ENCODE data around the gene CPT1C.

Gene CPT1C

DNA sequence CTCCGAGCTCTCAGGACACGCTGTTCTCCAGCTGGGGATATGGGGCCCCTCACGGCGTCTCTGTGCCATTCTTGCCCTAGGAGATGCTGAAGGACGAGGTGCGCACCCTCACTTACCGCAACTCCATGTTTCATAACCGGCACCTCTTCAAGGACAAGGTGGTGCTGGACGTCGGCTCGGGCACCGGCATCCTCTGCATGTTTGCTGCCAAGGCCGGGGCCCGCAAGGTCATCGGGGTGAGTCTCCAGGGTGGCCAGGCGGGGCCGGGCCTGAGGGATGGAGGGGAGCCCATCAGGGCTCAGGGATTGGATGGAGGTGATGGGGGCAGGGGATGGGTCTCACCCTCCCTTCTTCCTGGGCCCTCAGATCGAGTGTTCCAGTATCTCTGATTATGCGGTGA, 9.1 kb upstream of the CPT1C start:
- DNase-seq (ENCODE audit: low read depth, low spot score), result no peak

- no peak for DNase-seq (ENCODE audit: low read depth, low spot score)
Observed at GRCh38 chr19:49682274-49682673, 8.6 kb upstream of the CPT1C start.

GRCh38 chr19:49683814-49684250, 7.1 kb upstream of the CPT1C start:
- DNase-seq (ENCODE audit: low read depth, low spot score), result no peak

- no peak for DNase-seq (ENCODE audit: low read depth, low spot score)
Observed at GRCh38 chr19:49684251-49684982, 6.5 kb upstream of the CPT1C start.

DNA sequence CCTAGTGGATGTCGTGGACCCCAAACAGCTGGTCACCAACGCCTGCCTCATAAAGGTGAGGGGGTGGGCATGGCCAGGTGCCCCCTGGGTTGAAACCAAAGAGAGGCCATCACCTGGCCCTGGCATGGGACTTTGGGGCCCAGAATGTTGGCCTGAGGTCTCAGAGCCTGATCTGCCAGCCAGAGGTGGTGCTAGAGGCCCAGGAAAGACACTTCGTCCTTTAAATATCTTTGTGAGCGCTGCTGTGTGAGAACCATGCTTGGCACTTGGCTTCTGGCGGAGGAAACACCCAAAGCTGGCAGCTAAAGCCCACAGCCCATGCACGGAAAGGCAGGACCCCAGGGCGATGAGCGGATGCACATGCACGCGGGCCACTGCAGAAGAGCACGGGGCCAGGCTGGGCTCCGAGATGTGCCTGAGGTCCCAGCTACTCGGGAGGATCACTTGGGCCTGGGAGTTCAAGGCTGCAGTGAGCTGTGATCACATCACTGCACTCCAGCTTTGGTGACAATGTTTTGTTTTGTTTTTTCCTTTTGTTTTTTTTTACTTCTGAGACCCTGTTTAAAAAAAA, 5.8 kb upstream of the CPT1C start:
- DNase-seq (ENCODE audit: low read depth, low spot score), result no peak

DNA sequence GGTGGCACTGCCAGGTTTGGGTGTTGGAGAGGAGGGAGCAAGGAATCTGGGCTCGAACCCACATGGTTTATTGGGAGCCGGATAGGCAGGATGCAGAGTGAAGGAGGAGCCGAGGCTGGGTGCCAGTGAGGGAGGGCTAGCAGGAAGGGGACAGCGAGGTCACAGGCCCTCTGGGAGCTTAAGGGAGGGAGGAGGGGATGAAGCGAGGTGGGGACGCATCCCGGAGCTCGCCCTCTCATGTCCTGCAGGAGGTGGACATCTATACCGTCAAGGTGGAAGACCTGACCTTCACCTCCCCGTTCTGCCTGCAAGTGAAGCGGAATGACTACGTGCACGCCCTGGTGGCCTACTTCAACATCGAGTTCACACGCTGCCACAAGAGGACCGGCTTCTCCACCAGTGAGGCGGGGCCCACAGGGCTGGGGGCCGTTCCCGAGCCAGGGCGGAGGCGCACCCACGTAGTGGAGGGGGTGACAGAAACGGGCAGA, 5.0 kb upstream of the CPT1C start:
- no peak for DNase-seq (ENCODE audit: low read depth, low spot score)

- DNase-seq (ENCODE audit: low read depth, low spot score), result no peak
Observed at GRCh38 chr19:49686503-49687088, 4.3 kb upstream of the CPT1C start.

DNA sequence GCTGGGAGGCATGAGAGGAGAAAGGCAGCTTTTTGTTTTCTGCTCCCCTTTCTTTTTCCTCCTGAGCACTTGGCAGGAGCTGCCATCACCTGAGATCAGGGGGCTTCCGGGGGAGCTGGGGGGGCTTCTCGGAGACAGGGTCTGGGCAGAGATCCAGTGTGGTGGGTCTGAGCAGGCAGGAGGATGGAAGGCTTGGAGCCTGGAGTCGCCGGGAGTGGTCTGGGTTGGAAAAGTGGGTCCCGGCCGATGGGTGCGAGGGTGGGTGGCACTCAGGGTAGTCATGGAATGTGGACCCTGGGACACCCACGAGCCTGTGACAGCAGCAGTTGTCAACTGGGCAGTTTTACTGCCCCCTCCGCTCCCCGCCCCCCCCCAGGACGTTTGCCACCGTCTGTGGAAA, 3.8 kb upstream of the CPT1C start:
- no peak for DNase-seq (ENCODE audit: low read depth, low spot score)

DNA sequence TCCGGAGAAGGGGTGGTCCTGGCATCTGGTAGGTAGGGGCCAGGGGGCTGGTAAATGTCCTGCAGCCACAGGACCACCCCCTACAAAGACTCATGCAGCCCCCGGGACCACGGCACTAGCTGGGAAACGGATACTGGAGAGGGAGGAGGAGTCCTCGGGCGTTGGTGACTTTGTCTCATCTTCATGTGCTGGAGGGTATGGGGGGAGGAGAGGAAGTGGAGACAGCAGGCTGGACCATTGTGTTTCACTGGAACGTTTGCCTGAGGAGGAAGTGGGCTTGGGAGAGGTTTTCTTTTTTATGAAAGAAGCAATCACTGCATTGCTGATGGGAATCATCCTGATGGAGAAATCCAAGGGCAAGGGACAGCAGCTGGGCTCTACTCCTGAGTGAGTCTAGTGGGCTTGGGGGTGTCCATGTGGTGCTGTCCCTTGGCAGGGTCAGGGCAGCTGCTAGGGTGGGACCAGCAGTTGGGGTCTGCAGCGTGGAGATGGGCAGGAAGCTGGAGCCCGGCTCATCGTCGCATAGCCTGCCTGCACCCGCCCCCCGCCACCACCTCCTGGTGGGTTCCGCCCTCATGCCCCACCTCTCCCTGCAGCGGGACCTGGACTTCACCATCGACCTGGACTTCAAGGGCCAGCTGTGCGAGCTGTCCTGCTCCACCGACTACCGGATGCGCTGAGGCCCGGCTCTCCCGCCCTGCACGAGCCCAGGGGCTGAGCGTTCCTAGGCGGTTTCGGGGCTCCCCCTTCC, 3.2 kb upstream of the CPT1C start:
- DNase-seq (ENCODE audit: low read depth, low spot score), result no peak

GRCh38 chr19:49688531-49689132, 2.3 kb upstream of the CPT1C start:
- DNase-seq (ENCODE audit: low read depth, low spot score), result no peak

DNA sequence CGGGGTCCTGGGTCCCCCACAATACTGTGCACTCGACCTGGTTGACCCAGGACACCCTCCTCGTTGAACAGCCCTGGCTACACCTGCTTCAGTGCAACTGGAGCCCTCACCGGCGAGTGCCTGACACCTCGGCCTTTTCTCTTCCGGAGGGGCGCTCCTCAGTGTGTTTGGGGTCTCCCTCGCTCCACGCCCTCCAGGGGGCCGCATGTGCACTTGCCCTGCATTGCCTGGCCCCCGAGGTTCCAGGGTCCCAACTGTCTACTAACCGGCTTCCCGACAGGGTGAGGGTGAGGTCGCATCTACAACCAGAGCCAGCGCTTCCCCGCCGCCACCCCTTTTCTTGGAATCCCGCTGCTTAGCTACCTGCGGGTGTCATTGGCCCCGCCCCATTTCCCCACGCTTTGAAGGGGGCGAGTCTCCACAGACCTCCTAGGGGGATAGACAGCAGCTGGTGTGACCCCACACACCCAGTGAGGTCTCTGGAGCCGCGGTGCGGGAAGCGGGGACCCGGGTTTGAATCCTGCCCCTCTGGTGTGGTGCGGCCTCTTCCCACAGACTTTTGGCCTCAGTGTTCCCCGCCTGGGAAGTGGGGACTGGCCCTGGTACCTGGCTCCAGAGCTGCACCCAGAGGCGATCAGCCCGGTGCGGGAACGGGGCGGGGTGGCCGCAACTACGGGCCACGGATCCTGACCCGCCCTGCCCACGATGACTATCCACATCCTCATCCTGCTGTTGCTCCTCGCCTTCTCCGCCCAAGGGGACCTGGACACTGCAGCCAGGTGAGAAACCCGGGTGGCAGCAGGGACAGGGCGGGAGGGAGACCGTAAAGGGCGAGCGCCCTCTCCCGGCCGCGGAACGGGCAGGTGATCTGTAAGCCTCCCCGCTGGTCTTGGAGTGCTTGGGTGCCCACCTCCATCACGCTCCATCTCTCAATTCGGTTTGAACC, 1.5 kb upstream of the CPT1C start, which contains the start of gene ADM5:
Gene ADM5, plus strand, starts transcription at position 462 of the 946 bp plus-strand sequence. Its CDS starts 244 bp downstream, at position 706.
- no peak for DNase-seq (ENCODE audit: low read depth, low spot score)

DNA sequence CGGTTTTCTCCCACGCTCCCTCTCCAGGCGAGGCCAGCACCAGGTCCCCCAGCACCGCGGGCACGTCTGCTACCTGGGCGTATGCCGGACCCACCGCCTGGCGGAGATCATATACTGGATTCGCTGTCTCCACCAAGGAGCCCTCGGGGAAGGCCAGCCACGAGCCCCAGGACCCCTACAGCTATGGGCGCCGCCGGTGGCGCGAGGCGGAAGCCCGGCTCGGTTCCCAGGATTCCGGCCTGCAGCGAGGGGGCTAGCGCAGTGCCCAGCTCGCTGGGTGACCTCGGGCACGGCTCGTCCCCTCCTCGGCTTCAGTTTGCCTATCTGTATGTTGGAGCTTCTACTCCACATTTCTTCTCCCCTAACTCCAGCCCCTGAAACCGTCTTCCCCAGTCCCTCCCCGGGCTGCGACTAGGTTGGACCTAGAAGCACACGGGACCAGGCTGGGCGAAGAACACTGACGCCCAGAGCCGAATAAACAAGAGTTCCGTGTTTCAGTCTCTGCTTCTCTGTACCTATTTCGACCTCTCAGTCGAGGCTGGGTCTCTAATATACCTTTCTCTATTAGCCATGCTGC, 749 bp upstream of the CPT1C start:
- DNase-seq (ENCODE audit: low read depth, low spot score), result no peak

- DNase-seq (ENCODE audit: low read depth, low spot score), result no peak
Observed at GRCh38 chr19:49691243-49692146, 579 bp downstream of the CPT1C start.

DNA sequence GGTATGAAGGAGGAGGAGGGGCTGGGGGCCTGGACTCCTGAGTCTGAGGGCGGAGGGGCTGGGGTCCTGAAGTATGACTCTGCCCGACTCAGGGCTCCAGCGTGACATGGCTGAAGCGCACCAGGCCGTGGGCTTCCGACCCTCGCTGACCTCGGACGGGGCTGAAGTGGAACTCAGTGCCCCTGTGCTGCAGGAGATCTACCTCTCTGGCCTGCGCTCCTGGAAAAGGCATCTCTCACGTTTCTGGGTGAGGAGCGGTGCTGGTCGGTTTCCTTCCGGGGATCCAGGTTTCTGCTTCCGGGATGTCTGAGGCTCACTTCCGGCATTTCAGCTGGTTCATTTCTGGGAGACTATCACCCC, 1.2 kb downstream of the CPT1C start:
- no peak for DNase-seq (ENCODE audit: low read depth, low spot score)

DNA sequence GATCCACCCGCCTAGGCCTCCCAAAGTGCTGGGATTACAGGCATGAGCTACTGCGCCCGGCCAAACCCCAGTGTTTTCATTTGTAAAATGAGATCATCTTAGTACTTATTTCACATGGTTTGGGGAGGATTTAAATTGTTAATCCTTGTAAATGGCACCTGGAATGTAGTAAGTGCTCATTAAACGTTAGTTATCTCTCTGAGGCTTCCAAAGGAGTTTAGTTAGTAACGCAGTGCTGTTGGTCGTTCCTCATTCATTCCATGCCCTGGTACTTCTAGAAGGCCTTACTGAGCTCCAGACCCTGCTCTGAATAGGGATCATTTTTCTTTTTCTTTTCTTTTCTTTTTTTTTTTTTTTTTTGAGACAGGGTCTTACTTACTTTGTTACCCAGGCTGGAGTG, 5.2 kb downstream of the CPT1C start:
- no peak for DNase-seq (ENCODE audit: low read depth, low spot score)

GRCh38 chr19:49696865-49697264, 5.9 kb downstream of the CPT1C start:
- no peak for DNase-seq (ENCODE audit: low read depth, low spot score)

GRCh38 chr19:49699364-49699763, 8.4 kb downstream of the CPT1C start:
- DNase-seq (ENCODE audit: low read depth, low spot score), result no peak

DNA sequence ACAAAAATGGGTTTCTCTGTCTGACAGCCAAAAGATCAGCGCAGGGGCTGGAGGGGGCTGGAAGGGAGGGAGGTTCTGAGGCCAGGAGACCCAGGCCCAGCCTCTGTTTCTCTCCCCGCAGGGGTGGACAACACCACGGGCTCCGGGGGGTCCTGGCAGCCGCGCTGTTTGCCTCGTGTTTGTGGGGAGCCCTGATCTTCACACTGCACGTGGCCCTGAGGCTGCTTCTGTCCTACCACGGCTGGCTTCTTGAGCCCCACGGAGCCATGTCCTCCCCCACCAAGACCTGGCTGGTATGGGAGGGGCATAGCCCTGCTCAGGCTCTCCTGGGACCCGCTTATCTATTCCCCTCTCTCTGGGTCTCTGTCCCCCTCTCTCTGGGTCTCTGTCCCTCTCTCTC, 9.6 kb downstream of the CPT1C start:
- no peak for DNase-seq (ENCODE audit: low read depth, low spot score)

DNA sequence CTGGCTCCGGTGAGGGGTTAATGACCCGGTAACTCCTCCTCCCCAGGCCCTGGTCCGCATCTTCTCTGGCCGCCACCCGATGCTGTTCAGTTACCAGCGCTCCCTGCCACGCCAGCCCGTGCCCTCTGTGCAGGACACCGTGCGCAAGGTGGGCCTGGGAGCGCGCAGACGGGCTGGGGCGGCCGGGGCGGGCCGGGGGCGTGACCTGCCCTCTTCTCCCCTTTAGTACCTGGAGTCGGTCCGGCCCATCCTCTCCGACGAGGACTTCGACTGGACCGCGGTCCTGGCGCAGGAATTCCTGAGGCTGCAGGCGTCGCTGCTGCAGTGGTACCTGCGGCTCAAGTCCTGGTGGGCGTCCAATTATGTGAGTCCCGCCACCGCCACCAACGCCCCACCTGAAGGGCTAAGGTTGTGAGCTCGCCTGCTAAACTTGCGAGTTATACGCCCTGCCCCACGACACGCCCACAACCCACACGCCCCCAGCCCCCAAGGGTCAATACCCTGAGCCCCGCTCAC, 10.4 kb downstream of the CPT1C start:
- DNase-seq (ENCODE audit: low read depth, low spot score), result no peak

Data from activated CD4-positive, CD25-positive, alpha-beta regulatory T cell treated with anti-CD3 and anti-CD28 coated beads, Interleukin-2, amount 50 U/mL, for 16 hours (primary cell).